GM18519 (cell line): Measurements from ENCODE around the gene CRTC1.

Source experiments
- ATAC-seq: cut with Tn5 transposase; IDR thresholded peaks from one replicate; pipeline ENCODE4 v1.9.1; 2021; ENCODE audit warnings: mild to moderate bottlenecking, moderate library complexity; ENCODE audit not compliant: unreplicated experiment, low FRiP score

CRTC1 gene

GRCh38 chr19:18778076-18778389 is 94.6 kb downstream of the CRTC1 start:
- ATAC-seq = no peak

- ATAC-seq = no peak
These were observed 95.5 kb downstream of the CRTC1 start for GRCh38 chr19:18778826-18779495.

GRCh38 chr19:18780081-18780480 is 96.6 kb downstream of the CRTC1 start:
- no peak for ATAC-seq

- ATAC-seq = no peak
These were observed 97.2 kb downstream of the CRTC1 start for GRCh38 chr19:18780631-18781030.

- no peak for ATAC-seq
These were observed 97.6 kb downstream of the CRTC1 start for GRCh38 chr19:18781047-18781600.

- ATAC-seq = no peak
These were observed 98.5 kb downstream of the CRTC1 start for GRCh38 chr19:18781885-18782527.

GRCh38 chr19:18782559-18783225 is 99.2 kb downstream of the CRTC1 start:
- ATAC-seq = no peak

GRCh38 chr19:18783958-18784785 is 100.7 kb downstream of the CRTC1 start:
- no peak for ATAC-seq

- ATAC-seq = no peak
These were observed 101.3 kb downstream of the CRTC1 start for GRCh38 chr19:18784786-18785120.

GRCh38 chr19:18785179-18786124 is 102.0 kb downstream of the CRTC1 start:
- no peak for ATAC-seq

GRCh38 chr19:18788529-18789421 is 105.3 kb downstream of the CRTC1 start:
- no peak for ATAC-seq

GRCh38 chr19:18789422-18789869 is 106.0 kb downstream of the CRTC1 start:
- no peak for ATAC-seq

- no peak for ATAC-seq
These were observed 106.5 kb downstream of the CRTC1 start for GRCh38 chr19:18789883-18790565.

GRCh38 chr19:18790566-18791314 is 107.3 kb downstream of the CRTC1 start, which contains the start of gene COMP:
TSS of gene COMP (minus strand) at chr19:18791305. CDS start at chr19:18791269, 36 bp downstream.
- no peak for ATAC-seq

GRCh38 chr19:18791315-18791678 is 107.8 kb downstream of the CRTC1 start:
- ATAC-seq = no peak

- ATAC-seq = no peak
These were observed 109.2 kb downstream of the CRTC1 start for GRCh38 chr19:18792661-18793060.
